Stimulated activated CD8-positive, alpha-beta memory T cell treated with anti-CD3 and anti-CD28 coated beads, Interleukin-15, amount 100 ng/mL, for 1 hour (primary cell): Measurements from ENCODE around the gene DNAJB12.
"Not testable (repeated sequence)": the region's sequence is repeated elsewhere in the genome, so short reads cannot be mapped to it uniquely, and the experiment has no call there.

Experiments
- DNase-seq: peaks from one replicate; pipeline ENCODE4 v3.0.0-alpha.2; 2020; ENCODE audit warnings: low read depth

DNAJB12 gene

DNA sequence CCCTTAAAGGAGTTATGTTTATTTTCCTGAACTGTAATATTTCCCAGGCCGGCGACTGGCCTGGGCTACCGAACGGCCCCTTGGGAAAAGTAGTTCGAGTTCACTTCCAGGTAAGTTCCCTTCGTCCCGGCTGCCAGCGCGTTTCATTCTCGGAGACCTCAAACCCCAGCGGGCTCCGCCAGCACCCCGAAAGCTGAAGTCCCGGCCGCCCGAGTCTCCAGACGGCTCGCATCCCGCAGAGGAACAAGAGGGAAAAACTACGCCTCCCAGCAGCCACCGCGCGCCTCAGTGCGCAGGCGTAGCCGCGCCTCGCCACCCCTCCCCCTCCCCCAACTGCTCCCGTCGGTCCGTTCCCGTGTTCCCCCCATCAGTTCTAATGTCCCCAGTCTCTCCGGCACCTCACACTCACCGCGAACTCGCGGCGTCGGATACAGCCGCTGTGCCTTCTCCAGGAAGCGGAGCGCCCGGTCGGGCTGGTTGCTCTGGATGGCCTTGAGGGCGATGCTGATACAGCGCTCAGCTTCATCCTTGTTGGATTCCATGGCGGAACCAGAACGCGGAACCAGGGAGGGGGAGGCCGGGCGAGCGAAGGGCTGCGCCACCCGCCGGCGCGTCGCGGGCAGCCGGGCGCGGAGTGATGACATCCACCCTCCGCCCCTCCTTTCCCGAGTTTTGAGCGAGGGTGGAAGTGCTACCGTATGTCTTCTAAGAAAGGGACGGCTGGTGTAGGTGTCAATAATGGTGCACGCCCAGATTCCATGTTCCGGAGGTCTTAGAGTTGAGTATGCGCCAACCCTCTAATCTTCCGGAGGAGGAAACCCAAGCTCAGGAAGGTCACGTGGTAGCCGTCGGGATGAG is at the start of gene DNAJB12:
DNAJB12 (minus strand) TSS at position 564 of the 858 bp plus-strand sequence; CDS start at position 542, 22 bp downstream.
- DNase-seq: peak; percentile 77

DNA sequence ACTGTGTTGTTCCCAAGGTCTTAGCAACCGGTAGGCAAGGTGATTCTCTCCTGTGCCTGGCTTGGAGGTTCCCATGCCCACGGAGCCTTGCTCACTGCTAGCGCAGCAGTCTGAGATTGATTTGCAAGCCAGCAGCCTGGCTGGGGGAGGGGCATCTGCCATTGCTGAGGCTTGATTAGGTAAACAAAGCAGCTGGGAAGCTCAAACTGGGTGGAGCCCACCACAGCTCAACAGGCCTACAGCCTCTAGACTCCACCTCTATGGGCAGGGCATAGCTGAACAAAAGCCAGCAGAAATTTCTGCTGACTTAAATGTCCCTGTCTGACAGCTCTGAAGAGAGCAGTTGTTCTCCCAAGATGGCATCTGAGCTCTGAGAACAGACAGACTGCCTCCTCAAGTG is 40.9 kb upstream of the DNAJB12 start:
- DNase-seq: not testable (repeated sequence)

DNA sequence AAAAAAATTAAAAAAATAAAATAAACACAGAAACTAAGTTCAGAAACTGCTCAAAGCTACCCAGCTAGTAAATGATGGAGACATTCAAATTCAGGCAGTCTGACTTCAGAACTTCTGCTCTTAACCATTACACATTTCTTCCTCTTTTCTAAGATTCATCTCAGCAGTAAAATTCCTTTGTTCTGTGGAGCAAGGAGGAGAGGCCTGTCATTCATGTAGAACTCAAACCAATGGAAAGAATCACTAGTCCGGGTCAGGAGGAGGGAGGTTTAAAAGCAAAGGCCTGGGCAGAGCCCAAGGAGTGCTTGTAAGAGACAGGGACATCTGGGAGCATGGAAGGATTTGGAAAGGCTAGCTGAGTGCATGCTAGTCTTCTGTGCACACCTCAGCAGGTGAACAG is 37.9 kb upstream of the DNAJB12 start:
- DNase-seq: no peak

DNA sequence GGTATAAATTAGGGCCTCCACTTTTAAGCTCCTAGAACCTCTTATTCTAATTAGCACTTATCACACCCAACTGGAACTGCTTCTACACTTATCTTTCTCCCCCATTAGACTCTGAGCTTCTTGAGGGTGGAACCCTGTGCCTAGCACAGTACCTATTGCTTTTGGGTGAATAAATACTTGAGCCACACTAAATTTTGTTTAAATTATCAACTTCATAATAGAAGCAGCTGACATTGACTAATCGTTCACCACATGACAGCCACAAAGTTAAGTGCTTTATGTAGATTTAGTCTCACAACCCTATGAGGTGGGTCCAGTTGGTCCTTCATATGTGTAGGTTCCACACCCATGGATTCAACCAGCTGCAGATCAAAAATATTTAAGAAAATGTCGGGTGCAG is 36.0 kb upstream of the DNAJB12 start:
- DNase-seq: no peak

DNA sequence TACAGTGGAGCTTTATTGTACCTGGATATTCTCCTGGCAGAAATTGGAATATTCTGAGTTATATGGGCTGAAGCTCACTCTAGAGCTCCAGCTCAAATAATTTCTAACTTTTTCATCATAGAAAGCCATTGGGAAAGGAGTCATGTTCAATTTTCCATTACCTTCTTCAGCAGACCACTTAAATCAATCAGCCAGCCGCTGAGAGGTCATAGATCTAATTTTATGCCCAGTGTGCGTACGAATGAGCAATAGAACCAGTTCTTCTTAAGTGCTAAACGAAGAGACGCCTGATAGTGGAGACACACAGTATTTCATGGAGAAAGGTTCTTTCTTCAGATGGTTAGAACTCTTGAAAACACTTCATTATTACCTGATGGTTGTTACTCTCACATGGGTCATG is 35.0 kb upstream of the DNAJB12 start:
- no peak for DNase-seq

DNA sequence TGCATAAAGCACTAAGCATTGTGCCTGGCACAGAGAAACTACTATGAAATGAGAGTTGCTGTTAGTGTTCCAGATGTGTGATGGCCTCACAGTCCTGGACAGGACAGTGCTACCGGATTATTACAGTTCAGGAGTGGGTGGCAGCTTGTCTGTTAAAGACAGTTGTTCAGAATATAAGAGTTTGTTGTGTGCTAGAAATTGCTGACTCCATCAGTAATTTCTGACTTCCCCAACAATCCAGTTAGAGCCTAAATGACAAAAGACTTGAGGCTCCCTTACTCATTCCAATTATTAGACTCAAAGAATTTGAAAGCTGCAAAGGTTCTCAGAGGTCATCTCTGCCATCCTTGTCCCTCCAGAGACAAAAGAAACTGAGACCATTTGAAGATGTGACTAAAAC is 34.3 kb upstream of the DNAJB12 start:
- no peak for DNase-seq

DNA sequence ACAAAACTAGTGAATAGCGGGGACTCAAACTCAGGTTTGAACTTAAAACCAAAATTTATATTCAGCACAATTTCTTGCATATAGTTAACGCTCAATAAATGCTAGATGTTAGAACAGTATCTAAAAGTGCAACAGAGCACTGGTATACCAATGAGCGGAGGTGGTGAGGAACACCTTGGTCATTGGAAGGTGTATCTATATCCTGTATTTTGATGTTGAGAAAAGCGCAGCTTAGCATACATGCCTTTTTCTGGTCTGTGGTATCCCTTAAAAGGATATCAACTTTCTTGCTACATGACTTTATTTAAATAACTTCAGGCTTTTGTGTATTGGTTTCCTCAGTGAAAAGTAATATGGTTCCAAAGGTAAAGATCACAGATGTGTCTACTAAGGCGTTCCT is 33.3 kb upstream of the DNAJB12 start:
- no peak for DNase-seq

DNA sequence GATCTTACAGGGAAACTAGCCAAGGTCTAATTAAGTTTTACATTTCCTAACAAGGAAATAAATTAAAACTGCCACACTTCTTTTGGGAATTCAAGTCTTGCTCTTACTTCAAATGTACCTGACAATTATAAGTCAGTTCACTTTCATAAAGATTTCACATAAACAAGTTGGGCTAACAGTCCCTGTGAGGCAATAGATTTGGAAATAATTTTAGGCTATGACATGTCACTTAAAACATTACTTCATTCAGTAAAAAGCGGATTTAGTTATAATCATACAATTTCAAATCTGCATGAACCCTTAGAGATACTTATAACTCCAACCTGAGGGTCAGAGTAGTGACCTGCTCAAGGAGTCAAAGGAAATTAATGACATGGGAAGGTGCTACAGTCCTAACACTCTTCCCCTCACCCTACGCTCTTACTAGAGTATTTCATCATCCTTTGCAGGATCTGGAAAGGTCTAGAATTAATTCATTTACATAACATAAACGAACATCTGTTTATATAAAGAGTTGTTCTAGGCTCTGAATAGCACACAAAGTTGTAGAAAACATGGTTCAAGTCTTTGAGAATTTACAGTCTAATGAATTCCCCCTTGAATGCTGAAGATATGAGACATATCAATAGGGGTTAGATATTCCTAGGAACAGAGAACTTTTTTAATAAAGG is 32.3 kb upstream of the DNAJB12 start:
- no peak for DNase-seq

DNA sequence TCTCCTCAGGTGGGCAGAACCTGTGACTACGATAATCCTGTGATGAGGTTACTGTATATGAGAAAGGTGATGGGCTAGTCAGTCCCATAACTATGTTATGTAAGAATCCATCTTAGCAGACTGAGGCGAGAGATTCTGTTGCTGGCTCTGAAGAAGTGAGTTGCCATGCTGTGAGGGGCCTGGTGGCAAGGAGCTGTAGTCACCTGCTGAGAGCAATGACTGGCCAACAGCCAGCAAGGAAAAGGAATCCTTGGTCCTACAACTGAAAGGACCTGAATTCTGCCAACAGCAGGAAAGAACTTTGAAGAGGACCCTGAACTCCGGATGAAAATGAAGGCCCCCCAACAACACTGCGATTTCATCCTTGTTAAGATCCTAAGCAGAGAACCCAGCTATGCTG is 31.0 kb upstream of the DNAJB12 start:
- DNase-seq: no peak

DNA sequence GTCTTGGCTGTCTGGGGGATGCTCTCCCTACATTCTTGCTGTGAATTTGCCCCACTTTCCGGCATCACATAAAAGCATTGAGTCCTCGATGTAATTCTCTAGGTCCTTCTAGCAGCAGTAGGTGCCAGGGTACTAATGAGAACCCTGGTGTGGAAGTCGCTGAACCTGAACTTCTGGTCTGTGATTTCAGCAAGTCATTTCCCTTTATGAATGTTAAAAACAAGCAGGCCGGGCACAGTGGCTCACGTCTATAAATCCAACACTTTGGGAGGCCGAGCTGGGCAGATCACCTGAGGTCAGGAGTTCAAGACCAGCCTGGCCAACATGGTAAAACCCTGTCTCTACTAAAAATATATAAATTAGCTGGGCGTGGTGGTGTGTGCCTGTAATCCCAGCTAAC is 30.3 kb upstream of the DNAJB12 start:
- not testable (repeated sequence) for DNase-seq

DNA sequence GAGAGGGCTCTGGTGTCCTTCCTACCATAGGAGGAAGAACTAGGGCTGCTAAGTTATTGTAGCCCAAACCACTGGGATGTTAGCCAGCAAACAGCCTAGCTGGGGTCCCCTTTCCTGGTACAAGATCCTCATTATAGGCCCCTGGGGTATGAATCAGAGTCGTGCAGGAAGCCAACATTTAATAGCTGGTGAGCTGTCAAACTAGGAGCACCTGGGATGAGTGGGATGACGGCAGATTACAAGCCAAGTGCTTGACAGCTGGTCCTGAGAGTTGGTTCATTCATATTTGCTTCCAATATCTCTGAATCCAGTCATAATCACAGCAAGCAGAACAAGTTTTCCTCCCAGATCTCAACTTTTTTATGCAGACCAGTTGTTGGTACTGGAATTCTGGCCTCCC is 25.1 kb upstream of the DNAJB12 start:
- no peak for DNase-seq

DNA sequence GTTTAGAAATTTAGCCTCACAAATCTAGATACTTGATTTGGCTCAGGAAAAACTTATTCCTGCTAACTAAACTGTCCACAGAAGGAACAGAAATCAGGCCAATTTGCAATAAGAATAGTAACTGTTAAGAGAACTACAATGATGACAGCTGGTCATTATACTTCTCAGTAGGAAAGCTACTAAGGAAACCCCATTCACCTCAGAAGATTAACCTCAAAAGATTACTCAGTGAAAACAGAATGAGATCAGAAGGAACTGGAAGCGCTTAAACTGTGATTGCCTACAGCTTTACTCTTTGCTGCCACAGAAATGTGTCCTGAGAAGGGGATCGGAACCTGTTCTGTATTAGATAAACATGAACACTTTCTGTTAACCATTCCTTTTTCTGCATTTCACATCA is 24.3 kb upstream of the DNAJB12 start:
- no peak for DNase-seq

DNA sequence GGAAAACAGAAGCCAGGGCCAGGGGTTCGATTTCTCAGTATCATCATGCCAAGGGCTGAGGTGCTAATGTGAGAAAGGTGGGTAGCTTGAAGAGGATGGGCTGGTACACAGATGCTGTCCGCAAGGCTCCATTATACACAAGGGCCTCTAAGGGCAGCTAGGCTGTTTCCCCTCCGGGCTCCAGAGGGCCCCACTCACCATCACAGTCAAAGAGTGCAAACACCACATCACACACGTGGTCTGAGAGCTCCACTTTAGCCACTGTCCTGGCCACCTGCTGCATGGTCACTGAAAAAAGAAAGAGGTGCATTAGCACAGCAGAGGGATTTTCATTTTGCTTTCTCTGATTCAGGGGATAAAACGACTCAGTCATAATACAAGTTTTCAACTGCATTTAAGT is 20.9 kb upstream of the DNAJB12 start:
- DNase-seq: no peak

DNA sequence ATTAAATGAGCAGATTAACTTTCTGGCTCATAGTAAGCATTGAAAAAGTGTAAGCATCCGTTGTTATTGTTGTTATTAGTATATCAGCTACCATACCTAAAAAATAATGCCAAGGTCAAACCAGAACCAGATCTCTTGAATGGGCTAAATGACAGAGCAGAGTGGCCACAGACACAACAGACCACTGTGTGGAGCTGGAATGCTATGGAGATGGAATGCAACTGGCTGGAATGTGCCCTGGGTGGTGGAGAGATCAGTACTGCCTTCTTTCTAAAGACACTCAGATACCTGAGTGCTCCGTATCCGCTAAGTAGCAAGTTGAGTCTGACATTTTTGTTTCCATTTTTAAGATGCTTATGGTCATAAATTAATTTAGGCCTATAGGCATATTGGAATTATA is 20.5 kb upstream of the DNAJB12 start:
- no peak for DNase-seq

DNA sequence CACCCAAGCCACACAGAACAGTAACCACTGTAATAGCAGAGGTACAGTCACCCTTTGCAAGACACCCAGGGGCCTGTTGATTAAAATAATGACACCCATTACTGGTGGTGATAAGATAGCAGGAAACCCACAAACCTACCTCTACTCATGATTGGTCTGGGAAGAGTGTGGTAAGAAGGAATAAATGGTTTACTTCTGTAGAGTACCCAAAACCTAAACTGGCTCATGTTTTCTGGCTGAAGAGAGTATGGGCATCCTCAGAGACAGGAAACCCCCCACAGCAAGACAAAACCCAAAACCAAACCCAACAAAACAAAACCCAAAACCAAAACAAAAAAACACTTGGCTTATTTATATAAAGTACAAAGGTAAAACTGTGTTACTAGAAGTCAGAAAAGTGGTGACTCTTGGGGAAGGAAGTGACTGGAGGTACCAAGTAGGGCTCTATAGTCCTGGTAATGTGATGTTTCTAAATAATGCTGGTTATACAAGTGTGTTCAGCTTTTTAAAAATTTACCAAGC is 15.5 kb upstream of the DNAJB12 start:
- no peak for DNase-seq

DNA sequence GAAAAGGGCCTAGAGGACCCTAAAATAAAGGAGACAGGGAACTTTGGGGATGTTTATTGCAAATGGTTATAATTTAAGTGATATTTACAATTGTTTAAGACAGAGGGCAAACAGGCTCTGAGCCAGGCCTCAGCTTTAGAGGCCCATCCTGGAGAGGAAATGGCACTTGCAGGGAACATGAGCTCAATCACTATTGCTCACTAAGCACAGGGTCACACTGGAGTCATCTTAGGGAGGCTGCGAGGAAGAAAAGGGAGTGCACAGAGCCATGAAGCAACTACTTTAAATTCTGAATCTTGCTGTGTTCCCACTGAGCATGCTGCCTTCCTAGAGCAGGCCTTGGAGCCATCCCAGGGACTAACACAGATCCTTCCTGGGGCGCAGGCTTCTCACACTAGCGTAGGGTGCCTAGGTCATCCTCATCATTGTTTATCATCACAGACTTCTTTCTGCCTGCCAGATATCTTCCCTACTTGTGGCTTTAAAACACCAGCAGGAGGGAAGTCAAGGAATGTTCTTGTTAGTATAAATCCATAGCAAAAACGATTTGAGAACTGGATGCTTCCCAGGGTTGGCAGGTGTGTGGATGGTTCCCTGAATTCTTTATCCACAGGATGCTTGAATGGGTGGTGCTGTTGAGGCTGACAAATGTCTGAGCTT is 12.7 kb upstream of the DNAJB12 start:
- DNase-seq: no peak

DNA sequence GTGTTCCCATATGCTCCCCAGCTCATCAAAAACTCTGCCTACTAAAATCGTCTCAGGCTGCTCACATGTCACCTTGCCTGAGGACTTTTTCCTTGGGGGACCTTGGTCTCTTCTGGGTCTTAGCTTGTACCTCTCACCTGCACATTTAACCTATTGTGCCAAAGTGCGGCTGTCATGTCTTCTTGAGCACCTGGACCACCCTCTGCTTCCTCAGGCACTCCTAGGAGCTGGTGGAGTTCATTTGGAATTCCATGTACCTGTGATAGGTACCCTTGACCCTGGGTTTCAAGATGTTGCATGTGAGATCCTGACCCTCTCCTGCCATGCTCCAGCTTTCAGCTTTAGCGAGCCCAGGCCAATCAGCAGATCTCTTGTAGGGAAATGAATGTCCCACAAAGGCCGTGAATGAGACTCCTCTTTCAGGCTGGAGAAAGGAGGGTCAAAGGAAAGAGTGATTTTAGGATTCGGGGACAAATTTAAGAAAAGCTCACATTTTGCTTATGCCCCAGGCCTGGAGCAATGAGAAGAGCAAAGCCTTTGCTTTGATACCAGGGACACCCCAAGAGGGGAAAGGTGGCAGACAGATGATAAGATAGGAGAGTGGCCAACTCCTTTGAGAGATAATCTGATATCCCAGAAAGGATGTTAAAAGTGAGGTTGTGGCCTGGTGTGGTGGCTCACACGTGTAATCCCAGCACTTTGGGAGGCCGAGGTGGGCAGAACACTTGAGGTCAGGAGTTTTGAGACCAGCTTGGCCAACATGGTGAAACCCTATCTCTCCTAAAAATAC is 10.6 kb upstream of the DNAJB12 start:
- no peak for DNase-seq

DNA sequence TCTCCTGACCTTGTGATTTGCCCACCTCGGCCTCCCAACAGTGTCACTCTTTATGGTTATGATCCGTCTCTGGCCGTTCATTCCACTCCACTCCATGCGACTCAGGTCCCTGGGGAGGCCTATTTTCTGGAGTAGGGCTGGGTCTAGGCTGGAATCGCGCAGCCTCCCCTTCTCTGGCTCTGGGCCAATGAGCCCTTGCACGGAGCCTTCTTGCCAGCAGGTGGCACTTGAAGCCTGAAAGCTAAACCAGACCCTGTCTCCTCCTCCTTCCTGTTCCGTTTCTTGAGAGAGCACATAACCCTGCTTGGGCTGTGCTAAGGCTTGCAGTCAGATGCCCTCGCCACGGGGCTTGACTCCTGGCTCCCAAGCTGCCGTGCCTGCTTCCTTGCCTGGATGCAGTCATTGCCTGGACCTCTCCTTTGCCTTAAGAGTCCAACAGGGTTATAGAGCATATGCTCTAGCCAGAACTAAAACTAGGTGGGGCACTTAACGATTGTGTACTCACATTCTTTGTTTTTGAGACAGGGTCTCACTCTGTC is 9.6 kb upstream of the DNAJB12 start:
- DNase-seq: peak; percentile 74

DNA sequence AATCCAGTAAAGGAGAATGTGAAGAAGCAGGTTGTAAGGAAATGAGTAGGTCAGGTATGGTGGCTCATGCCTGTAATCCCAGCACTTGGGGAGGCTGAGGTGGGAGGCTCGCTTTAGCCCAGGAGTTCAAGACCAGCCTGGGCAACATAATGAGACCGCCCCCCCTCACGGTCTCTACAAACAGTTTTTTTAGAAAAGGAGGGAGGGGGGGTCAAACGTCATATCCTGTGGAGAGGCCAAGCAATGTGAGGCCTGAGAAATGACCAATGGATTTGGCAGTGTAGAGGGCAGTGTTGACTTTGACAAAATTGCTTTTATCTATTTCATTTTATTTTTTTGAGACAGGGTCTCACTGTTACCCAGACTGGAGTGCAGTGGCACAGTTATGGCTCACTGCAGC is 2.3 kb upstream of the DNAJB12 start:
- DNase-seq: no peak

DNA sequence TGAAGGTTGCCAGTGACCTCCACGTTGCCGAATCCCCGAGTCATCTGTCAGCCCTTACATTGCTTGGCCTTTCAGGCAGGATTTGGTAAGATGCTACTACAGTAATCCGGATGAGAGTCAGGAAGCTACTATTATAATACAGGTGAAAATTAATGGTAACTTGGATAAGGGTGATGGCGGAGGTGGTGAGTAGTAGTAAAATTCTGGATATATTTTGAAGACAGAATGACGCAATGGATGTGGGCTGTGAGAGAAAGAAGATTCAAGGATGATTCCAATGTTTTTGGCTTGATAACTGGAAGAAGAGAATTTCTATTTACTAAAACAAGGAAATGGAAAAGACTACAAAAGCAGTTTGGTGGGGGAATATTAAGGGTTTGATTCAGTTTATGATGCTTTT is 1.4 kb upstream of the DNAJB12 start:
- no peak for DNase-seq

DNA sequence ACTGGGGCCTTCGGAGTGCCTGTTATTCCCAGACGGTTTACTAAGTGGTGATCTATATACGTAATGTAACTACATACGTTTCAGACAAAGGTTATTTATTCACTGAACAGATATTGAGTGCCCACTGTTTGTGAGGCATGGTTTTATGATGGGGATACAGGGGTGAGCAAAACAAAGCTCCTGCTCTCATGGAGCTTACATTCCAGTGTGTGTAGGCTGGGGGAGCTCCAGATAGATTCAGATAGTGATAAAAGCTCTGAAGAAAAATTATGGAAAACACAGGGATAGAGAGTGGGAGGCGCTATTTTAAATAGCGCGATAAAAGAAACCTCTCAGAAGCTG is 466 bp upstream of the DNAJB12 start:
- no peak for DNase-seq

DNA sequence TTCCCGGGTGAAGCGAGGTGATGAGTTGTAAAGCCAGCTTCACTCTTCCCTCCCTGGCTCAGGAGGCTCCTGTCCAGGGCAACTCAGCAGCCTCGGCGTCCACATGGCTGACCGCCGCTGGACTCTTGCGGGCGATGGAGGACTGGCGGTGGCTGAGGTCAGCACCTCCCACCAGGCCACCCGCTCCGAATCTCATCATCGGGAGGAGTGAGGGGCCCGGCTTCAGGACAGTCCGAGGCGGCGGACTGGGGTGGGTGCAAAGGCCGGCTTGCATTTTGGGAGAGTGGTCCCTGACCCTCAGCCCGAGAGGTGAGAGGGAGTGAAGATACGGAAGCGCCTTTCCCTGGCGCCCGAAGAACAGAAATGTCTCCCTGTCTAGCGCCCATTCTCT is 759 bp downstream of the DNAJB12 start:
- DNase-seq: no peak
